LoVo (cell line): ENCODE data around the gene MAP1S.
A peak's percentile ranks its signal among the peaks of the same experiment; 100 is the strongest.

Experiments
- DNase-seq: peaks from one replicate; pipeline ENCODE4 v3.0.0-alpha.2; 2016; ENCODE audit warnings: low spot score

Gene MAP1S

GRCh38 chr19:17718947-17719711 is at the start of gene MAP1S:
MAP1S (plus strand) TSS chr19:17719480; CDS start chr19:17719503, 23 bp downstream.
- DNase-seq: peak; percentile 57

GRCh38 chr19:17671906-17672305 is 47.4 kb upstream of the MAP1S start:
- no peak for DNase-seq

GRCh38 chr19:17673937-17674799 is 45.1 kb upstream of the MAP1S start:
- DNase-seq: no peak

- no peak for DNase-seq
Observed at GRCh38 chr19:17676295-17676694, 43.0 kb upstream of the MAP1S start.

GRCh38 chr19:17677002-17677401 is 42.3 kb upstream of the MAP1S start:
- no peak for DNase-seq

DNA sequence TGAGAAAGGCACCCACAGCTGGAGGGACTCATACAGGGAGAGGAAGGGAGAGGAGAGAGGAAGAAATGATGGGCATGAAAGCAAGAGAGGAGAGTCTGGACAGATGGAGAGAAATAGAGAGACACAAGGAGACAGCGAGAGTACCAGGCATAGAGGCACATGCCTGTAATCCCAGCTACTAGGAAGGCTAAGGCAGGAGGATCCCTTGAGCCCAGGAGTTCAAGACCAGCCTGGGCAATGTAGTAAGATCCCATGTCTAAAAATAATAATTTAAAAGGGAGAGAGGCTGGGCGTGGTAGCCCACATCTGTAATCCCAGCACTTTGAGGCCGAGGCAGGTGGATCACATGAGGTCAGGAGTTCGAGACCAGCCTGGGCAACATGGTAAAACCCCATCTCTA is 40.4 kb upstream of the MAP1S start:
- DNase-seq: no peak

DNA sequence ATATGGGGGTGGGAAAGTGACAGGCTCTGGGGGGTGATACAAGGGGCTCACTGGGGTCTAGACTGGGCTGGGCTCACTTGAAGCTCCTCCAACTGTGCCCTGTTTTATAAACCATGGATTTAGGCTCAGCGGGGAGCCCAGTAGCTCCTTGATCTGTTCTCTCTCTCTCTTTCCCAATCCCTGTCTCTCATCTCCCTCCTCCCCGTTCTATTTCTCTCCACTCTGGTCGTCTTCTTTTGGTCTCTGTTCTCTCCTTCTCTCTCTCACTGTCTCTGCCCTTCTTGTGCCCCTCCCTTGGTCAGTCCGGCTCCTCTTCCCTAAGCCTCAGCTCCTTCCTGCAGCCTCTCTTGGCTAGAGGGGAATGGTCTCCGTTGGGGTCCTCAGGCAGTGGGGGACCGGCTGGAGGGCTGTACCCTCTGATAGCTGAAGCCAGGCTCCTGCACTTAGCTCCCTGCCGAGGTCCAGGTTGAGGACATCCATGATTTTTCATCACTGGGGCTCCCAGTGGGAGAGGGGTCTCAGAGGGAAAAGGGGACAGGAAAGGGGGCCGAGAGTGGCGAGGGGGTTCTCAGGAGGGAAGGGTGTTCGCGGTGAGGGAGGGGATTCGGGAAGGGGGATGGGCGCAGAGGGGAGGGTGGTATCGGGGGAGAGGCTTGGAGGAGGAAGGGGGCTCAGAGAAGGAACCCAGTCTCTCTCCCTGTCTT is 39.6 kb upstream of the MAP1S start:
- no peak for DNase-seq

- DNase-seq: peak; percentile 75
Observed at GRCh38 chr19:17680230-17680722, 39.0 kb upstream of the MAP1S start.

GRCh38 chr19:17681505-17682125 is 37.7 kb upstream of the MAP1S start:
- peak; percentile 12 for DNase-seq

- no peak for DNase-seq
Observed at GRCh38 chr19:17682273-17682672, 37.0 kb upstream of the MAP1S start.

GRCh38 chr19:17683078-17683477 is 36.2 kb upstream of the MAP1S start:
- no peak for DNase-seq

DNA sequence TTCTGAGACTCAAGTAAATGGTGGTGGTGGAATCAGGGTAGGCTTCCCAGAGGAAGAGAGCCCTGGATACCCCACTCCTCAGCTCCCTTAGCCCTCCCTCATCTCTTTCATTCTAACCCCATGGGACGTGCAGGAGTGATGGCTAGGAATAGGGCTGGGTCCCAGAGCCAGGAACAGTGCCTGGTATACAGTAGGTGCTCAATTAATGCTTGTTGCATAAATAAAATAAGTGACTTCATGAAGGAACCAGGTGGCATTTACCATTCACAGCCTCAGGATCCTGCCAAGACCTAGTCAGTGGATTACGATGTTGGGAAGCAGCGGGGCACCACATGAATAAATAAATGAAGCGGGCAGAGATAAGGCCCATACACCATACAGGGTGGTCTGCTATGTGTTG is 35.0 kb upstream of the MAP1S start:
- no peak for DNase-seq

GRCh38 chr19:17685451-17686022 is 33.7 kb upstream of the MAP1S start:
- DNase-seq: no peak

GRCh38 chr19:17686023-17686521 is 33.2 kb upstream of the MAP1S start:
- DNase-seq: no peak

DNA sequence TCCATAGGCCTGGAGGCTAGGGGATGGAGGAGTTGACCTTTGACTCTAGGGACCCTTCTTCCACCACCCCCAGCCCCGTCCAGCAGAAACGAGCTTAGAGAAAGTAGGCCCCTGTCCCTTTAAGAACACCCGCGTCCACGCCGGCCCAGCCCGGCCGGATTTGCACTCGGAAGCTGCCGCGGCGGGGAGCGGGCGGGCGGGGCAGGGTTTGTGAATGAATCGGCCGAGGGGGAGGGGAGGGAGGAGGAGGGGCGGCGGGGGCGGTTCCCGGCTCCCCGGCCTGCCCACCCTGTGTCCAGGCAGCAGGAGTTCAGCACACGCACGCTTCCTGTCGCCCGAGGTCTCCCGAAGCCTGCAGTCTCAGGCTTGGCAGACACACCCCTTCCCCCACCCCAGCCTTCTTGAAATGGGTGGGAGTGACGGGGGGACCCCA is 32.7 kb upstream of the MAP1S start:
- no peak for DNase-seq

DNA sequence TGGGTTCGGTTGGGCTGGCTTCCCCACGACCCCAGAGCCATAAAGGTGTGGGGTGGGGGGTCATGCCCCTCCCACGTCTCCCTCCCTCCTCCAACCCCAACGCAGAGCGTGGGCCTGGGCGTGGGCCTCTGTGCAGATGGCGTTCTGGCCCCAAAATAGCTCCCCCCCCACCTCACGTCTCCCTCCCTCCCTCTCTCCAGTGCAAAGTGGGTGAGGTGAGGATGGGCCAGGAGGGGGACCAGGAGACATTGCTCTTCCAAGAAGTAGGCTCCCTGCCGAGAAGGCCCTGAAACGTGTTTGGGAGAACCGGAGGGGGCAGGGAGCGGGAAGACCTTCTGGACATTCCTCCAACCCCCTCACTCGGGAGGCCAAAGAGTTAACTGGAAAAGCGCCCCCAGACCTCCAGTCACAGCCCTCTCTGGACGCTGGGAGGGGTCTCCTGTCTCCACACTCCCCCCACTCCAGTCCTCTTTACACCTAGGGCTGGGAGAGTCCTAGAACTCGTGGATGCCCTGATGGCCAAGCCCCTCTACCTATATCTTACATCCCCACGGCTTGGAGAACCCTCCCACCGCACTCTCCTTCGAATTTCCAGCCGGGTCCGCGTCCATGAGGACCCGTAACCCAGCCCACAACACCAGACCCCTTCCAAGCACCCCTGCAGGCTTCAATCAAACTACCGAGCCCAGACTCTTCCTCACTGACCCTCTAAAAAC is 32.0 kb upstream of the MAP1S start:
- no peak for DNase-seq

DNA sequence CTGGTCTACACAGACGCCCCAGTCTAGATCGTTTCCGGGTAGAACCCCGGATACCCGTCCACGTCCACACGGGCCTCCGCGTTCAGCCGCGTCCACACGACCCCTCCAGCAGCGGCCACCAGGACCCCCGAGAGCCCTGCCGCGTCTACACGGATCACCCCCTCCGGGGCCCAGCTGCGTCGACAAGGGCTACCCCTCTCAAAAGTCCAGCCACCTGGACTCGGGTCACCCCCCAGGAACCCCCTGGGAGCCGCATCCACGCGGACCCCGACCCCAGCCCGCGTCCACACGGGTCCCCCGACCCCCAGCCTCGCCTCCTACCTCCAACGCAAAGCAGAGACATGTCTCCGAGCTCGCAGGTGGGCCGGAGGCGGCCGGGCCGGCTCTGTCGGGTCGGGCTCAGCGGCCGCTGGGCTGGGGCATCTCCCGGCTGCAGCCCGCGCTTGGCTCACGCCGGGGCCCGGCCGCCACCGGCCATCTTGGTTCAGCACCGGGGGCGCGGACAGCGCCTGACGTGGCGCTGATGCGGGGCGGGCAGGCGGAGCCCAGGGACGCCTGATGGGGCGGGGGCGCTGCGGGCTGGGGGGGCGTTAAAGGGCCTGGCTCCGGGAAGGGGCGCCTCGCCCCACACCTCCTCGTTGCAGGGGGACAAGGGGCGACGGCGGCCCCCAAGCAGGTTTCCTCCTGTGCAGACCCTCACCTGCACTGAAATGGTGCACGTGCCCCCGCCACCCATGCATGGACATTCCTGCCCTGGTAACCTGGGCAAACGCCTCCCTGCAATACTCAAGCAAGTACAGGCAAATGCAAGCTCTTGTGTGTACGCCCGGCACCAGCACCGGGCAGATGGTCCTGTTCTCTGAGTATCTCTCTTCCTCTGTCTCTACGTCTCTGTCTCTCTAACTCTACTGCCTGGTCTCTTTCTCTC is 31.2 kb upstream of the MAP1S start, which contains the start of gene UNC13A:
TSS of gene UNC13A (minus strand) at position 498 of the 928 bp plus-strand sequence. CDS start at position 343, 155 bp downstream.
- peak; percentile 31 for DNase-seq

GRCh38 chr19:17688853-17689595 is 30.3 kb upstream of the MAP1S start:
- no peak for DNase-seq

GRCh38 chr19:17692566-17692965 is 26.7 kb upstream of the MAP1S start:
- DNase-seq: no peak
